Measurements from ENCODE around the gene ITPK1.

DNA sequence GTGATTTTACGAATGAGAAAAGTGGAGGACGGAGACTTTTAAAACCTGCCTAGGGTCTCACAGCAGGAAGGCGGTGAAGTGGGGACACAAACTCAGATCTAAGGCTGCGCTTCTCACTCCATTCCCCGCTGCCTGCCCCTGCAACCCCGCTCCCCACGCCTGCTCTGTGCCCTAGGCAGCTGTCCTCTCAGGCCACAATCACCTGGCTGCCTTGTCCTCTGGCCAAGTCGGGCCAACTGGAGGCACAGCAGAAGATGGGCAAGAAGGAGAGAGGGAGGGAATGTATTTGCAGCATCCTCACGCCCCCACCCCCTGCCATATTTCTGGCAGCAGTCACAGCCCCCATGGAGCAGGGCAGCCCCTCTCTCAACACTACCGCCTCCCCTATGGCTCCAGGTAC lies 97.8 kb downstream of the ITPK1 start:
- no peak for TF ChIP-seq CTCF (IDR thresholded peaks at IDR 0.05)
- TF ChIP-seq POLR2A (IDR thresholded peaks at IDR 0.05), result no peak
